ENCODE data around the gene GGN.
"Not testable (repeated sequence)": the region's sequence is repeated elsewhere in the genome, so short reads cannot be mapped to it uniquely, and the experiment has no call there.

The GGN gene

GRCh38 chr19:38386300-38386970 lies 1.4 kb downstream of the GGN start:
- no peak for DNase-seq

- DNase-seq = no peak
Observed at GRCh38 chr19:38385804-38386257, 2.0 kb downstream of the GGN start.

- no peak for DNase-seq
Observed at GRCh38 chr19:38385057-38385803, 2.6 kb downstream of the GGN start.

- DNase-seq = no peak
Observed at GRCh38 chr19:38384209-38385027, 3.4 kb downstream of the GGN start.

- DNase-seq = no peak
Observed at GRCh38 chr19:38383743-38384142, 4.1 kb downstream of the GGN start.

- no peak for DNase-seq
Observed at GRCh38 chr19:38383184-38383583, 4.7 kb downstream of the GGN start.

- no peak for DNase-seq
Observed at GRCh38 chr19:38381138-38381537, 6.7 kb downstream of the GGN start.

- no peak for DNase-seq
Observed at GRCh38 chr19:38378866-38379265, 9.0 kb downstream of the GGN start.

GRCh38 chr19:38377052-38377451 lies 10.8 kb downstream of the GGN start:
- no peak for DNase-seq

- no peak for DNase-seq
Observed at GRCh38 chr19:38376576-38376975, 11.3 kb downstream of the GGN start.

- no peak for DNase-seq
Observed at GRCh38 chr19:38375748-38376147, 12.1 kb downstream of the GGN start.

GRCh38 chr19:38375098-38375493 lies 12.7 kb downstream of the GGN start:
- DNase-seq = peak; percentile 22

- DNase-seq = peak; percentile 98
Observed at GRCh38 chr19:38374332-38375097, 13.3 kb downstream of the GGN start, which contains the start of gene PSMD8. TSS of gene PSMD8 (plus strand) at chr19:38374571. CDS start at chr19:38374602, 31 bp downstream.

- no peak for DNase-seq
Observed at GRCh38 chr19:38373907-38374331, 13.9 kb downstream of the GGN start.

- DNase-seq = no peak
Observed at GRCh38 chr19:38371081-38371480, 16.8 kb downstream of the GGN start.

GRCh38 chr19:38370299-38370698 lies 17.5 kb downstream of the GGN start:
- no peak for DNase-seq

GRCh38 chr19:38369584-38369983 lies 18.2 kb downstream of the GGN start:
- no peak for DNase-seq

GRCh38 chr19:38367041-38367440 lies 20.8 kb downstream of the GGN start:
- DNase-seq = no peak

GRCh38 chr19:38362946-38363688 lies 24.7 kb downstream of the GGN start:
- DNase-seq = not testable (repeated sequence)

GRCh38 chr19:38362076-38362945 lies 25.5 kb downstream of the GGN start:
- DNase-seq = peak; percentile 81

GRCh38 chr19:38361633-38362075 lies 26.2 kb downstream of the GGN start:
- DNase-seq = peak; percentile 69
